Activated CD8-positive, alpha-beta memory T cell treated with anti-CD3 and anti-CD28 coated beads, Interleukin-2, amount 50 U/mL, for 4 hours (primary cell): Measurements from ENCODE around the gene TFDP2.
"Not testable (repeated sequence)": the region's sequence is repeated elsewhere in the genome, so short reads cannot be mapped to it uniquely, and the experiment has no call there.

Source experiments
- DNase-seq: peaks from one replicate; pipeline ENCODE4 v3.0.0-alpha.2; 2020

Gene TFDP2

GRCh38 chr3:141920701-141921100 lies 228.6 kb downstream of the TFDP2 start:
- DNase-seq, result no peak

DNA sequence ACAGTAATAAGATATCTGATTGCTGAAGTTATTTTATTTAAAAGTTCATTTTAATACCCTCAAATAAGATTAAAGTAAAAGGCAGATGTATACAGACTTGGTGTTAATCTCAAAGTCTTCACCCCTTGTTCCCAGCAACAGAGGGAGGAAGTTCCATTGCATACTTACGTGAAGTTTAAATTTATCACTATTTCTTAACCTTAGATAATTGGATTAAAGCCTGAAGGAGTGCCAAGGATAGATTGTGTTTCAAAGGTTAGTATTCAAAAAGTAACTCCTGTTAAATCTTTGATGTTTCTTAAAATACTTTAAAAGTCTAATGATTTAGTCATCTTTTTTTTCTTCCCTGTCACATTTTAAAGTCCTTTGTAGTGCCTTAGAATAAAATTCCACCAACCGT lies 233.6 kb downstream of the TFDP2 start:
- no peak for DNase-seq

DNA sequence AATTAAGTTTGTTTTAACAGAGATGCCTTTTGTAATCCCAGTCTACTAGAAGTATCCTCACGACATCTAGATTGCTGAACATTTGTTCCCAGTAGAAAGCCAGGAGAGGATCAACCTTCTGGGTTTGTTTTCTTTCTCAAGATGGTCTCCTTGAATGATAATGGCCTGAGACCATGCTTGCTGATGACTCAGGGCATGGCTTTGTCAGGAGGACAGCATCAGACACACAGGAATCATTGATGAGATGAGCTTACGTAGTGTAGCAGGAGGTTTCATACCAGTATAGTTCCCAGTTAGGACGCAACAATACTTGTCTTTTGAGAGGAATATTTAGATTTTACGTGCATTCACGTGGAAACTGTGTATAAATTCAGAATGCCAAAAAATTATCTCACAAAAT lies 234.3 kb downstream of the TFDP2 start:
- DNase-seq, result no peak

DNA sequence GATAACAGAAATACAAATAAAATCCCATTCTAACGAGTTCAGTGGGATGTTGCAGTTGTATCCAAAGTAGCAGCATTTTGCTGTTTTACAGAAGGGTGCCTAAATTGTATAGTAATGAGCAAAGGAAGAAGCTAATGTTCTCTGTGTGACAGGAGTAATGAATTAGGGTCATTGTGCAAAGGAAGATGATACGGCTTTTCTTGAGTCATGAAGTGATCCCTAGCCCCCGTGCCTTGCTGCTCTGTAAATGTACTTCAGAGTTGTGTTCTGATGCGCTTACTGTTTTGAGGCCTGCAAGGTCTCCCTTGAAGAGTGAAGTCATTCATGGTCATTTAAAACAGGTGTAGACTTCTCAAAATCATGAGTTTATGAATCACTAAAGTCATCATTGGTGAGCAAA lies 235.0 kb downstream of the TFDP2 start:
- no peak for DNase-seq

- DNase-seq, result no peak
Observed at GRCh38 chr3:141913150-141913811, 236.1 kb downstream of the TFDP2 start.

GRCh38 chr3:141909986-141910385 lies 239.4 kb downstream of the TFDP2 start:
- not testable (repeated sequence) for DNase-seq

GRCh38 chr3:141909408-141909807 lies 239.9 kb downstream of the TFDP2 start:
- DNase-seq, result no peak

- no peak for DNase-seq
Observed at GRCh38 chr3:141905129-141905528, 244.2 kb downstream of the TFDP2 start.

DNA sequence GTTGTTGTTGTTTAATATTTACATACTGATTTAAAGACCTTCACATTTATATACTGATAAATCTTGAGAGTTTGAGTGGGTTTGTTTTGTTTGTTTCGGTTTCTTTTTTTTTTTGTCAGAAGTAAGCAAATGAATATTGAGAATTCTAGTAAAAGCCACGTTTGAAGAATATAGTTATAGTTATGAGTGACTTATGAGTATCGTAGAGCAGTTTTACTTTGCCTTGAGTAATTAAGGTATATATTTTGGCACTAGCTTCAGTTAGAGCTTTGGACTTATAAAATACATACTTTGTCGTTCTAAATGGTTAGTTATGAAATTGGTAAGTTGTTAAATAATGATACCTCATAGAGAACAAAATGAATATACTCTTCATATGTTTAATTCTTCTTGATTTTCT lies 245.1 kb downstream of the TFDP2 start:
- no peak for DNase-seq

DNA sequence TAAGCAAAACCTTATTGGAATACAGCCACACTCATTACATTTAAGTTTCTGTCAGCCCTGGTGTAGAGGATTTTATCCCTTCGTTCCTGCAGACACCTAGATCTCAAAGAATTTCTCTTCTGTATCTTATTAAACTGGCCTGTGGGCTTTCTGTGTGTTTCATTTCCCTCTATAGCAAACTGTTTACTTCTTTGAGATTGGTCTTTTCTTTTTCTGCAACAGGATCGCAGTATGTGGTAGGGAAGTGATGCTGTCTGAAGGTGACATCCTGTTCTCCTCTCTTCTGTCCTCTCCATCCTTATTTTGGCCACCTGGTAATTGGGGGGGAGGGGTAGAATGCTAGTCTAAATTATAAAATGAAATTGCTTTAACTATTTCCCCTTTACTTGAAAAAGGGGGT lies 247.4 kb downstream of the TFDP2 start:
- DNase-seq, result no peak

GRCh38 chr3:141900343-141900742 lies 249.0 kb downstream of the TFDP2 start:
- DNase-seq, result no peak

- no peak for DNase-seq
Observed at GRCh38 chr3:141898908-141899307, 250.4 kb downstream of the TFDP2 start.

- no peak for DNase-seq
Observed at GRCh38 chr3:141895731-141896130, 253.6 kb downstream of the TFDP2 start.

GRCh38 chr3:141894524-141895176 lies 254.7 kb downstream of the TFDP2 start:
- DNase-seq, result no peak
